Measurements from ENCODE around the gene NACAD.
"Not testable (repeated sequence)": the region's sequence is repeated elsewhere in the genome, so short reads cannot be mapped to it uniquely, and the experiment has no call there.

The NACAD gene

DNA sequence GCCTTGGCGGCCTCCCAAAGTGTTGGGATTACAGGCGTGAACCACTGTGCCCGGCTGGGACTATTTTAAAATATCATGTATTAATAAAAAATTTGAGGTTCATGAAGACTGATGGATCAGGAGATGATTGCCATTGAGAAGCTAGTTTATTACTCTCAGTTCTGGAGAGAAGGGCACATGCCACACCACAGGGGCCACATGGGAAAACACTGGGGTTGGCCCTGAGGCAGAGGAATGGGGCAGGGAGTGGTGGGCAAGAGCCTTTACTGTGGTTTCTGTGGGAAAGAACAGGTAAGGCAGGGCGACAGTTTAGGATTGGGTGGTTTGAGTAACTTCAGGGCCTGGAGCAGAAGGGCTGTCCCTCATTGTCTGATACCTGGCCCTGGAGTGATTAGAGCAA, 29.5 kb upstream of the NACAD start:
- FAIRE-seq (no peak), DNase-seq (ENCODE audit: insufficient read length, low spot score) (no peak)

DNA sequence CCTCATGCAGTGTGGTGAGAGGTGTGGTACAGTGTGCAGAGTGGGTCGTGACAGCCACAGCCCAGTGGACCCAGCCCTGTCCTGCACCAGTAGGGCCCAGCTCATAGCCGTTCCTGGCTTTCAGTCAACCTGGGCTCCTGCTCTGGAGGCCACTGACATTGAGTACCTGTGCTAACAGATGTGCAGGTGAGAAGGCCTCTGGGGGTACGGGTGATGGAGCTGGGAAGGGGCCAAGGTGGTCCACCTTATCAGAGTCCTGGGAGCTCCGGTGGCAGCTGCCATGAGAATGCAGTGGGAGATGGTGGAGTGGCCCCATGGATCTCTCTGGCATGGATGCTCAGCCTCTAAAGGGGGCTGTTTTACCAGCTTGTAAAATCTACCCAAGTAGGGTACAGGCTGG, 28.8 kb upstream of the NACAD start:
- no peak for DNase-seq (ENCODE audit: insufficient read length, low spot score)
- FAIRE-seq: no peak

DNA sequence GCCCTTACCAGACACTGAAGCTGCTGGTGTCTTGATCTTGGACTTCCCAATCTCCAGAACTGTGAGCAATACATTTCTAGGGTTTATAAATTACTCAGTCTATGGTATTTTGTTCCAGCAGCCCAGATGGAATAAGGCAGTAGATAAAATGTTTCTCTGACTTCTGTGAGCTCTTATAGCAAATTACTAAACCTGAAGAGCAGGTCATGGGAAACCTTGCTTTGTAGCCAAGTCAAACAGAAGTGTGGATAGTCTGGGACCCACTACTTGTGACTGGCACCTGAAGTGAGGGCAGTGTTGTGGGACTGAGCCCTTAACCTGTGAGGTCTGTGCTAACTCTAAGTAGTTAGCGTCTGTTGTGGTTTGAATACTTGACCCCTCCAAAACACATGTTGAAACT, 27.3 kb upstream of the NACAD start:
- DNase-seq (ENCODE audit: insufficient read length, low spot score): no peak
- no peak for FAIRE-seq

DNA sequence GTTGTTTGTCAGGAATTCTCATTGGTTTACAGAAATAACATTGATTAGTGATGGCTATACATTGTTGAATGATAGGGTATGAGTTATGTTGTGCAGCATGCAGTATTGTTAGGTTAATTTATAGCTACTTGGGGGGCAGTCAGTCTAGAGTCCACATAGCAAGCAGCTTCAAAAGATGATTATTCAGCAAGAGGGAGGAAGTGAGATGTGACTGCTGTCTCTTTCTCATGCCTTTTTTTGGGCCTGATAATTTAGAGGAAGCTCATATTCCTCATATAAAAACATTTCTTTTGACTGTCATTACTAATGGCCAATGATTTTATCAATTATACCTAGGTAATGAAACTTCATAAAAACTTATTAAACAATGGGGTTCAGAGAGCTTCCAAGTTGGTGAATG, 26.2 kb upstream of the NACAD start:
- FAIRE-seq (no peak), DNase-seq (ENCODE audit: insufficient read length, low spot score) (no peak)

DNA sequence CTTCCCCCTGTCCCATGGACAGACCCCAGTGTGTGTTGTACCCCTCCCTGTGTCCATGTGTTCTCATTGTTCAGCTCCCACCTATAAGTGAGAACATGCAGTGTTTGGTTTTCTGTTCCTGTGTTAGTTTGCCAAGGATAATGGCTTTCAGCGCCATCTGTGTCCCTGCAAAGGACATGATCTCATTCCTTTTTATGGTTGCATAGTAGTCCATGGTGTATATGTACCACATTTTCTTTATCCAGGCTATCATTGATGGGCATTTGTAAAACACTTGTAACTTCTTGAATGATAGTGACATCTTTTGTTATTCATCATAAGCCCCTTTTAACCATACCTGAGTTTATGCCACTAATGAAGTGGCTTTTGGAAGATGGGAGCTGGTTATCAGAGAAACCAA, 25.5 kb upstream of the NACAD start:
- not testable (repeated sequence) for FAIRE-seq

DNA sequence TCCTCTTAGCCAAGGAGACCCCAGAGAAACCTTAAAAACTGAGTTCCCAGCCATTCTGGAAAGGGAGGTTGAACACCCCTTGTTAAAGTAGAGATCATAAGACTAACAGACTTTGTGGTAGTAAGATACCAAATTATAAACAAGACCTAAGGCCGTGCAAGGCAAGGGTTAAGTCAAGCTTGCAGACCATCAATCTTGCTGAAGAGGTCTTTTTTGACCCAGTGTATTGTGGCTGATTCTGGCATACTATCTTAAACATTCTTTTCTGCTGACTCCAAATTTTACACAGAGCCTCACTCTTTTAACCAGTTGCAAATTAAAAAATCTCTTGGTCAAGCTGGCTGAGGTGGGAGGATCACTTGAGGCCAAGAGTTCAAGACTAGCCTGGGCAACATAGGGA, 23.9 kb upstream of the NACAD start:
- DNase-seq (ENCODE audit: insufficient read length, low spot score) (no peak), FAIRE-seq (no peak)

More for the DNA sequence above, 25.5 kb upstream of the NACAD start:
- not testable (repeated sequence) for DNase-seq (ENCODE audit: insufficient read length, low spot score)

DNA sequence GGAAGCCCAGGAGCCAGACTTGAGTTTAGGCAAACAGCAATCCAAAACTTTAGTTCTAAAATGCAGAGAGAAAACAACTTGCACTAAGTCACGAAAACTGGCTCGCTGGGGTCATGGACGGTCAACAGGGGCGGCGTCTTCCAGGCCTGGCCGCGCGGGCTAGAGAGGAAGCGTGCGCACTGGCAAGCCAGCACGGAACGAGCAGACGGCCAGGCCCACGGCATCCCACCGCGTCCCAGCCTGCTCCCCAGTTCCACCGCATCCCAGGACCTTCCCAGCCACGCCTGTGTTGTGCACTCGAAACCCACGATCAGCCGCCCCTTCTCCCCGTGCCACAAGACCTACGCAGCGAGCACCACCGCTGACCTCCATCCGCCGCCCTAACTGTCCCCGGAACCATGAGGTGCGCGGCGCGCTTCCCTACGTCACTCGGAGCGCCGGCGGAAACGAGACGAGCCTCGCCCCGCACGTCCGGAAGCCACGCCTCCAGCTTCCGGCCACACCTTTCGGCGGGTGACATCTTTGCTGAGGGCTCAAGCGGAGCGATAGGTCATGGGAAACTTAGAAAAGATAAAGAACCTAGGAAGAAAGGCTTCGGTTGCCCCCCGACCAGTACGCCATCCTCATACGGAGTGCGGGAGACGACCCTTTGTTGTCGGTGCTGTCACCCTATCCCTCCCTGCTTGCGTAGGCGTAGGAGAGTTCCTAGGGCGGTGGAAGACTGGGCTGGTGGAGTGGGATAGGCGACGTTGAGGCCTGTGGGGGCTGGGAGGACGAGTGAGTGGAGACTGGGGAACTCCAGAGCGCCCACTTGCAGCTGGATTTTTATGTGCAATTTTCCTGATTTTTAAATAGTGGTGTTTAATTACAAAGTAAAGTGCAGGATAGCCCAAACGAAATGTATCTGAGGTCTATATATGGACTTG, 22.8 kb upstream of the NACAD start, which contains the start of gene TBRG4:
Gene TBRG4, minus strand, starts transcription at position 400 of the 926 bp plus-strand sequence. CDS start 2,460 bp downstream, outside the sequence.
- DNase-seq (ENCODE audit: insufficient read length, low spot score) (peak; percentile 95), FAIRE-seq (peak; percentile 95)

DNA sequence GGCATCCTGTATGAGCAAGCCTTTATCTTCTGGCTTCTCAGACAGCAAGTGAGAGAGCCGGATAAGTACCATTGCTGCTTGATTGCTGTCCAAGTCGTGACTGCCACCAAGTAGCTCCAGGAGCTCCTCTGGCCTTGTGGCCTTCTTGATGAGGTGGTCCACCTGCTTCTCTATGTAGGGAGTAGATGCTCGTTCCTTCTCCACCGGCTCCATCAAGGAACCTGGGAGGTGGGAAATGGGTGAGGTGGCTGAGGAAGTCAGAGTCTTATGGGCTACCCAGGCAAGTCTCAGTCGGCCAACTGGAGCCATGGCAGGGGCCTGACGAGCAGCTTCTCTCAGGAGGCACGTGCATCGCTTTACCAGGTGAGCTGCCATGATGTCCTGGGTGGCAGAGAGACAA, 20.1 kb upstream of the NACAD start:
- FAIRE-seq (no peak), DNase-seq (ENCODE audit: insufficient read length, low spot score) (no peak)

DNA sequence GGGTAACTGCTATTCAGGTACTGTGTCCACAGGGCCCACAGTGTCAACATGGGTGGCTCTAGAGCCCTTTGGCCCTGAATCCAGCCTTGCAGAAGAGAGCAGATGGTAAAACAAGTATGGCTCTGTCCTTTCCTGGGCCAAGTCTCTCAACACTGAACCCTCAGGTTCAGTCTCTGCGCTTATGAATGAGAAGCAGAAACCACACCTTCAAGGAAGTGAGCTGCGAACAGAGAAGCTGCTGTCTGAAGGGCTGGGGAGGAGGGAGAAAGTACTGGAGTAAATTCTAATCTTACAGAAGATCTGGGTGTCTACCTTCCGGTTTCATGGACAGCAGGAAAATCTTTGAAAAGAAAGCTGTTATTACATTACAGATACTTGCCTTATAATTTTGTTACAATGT, 18.6 kb upstream of the NACAD start:
- DNase-seq (ENCODE audit: insufficient read length, low spot score) (no peak), FAIRE-seq (no peak)

DNA sequence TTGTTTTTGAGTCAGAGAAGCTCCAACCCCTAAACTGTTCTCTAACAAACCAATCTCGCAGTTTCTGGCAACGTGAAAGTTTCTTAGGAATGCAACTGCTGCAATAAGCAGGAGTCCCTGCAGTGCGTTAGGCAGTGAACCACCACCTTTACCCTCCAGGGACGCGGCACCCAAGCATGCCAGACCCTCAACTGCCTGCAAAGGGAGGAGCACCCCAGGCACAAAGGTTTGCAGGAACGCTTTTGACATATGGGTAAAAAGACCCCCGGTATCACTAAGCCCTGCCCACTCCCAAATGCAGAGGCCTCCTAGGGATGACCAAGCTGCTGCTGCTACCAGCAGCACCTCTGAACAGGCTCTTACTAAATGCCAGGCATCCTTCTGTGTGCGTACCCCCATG, 18.1 kb upstream of the NACAD start:
- DNase-seq (ENCODE audit: insufficient read length, low spot score): no peak
- no peak for FAIRE-seq

DNA sequence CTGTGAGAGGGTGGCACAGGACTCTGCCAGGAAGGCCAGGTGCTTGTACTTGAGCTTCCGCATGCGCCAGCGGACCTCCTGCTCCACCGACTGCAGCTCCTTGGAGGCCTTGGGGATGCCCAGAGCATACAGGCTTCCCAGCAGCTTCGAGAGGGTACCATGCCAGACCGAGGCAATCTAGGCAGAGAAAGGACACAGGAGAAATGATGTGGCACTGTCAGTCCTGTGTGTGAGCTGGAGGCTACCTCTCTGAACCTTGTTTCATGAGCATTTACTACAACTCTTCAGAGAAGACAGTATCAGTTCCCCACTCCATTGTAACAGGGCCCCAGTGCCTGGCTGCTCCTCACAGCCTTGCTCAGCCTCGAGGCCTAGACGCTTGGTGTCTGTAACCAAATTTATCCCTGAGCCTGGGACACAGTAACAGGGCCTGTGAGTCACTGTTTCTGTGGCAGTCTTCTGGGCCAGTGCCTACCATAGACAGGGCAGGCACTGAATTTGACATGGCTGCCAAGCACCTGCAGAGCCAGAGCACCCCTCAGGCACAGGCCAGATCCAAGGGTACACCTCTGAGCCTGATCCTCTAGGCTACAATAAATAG, 16.9 kb upstream of the NACAD start:
- FAIRE-seq (no peak), DNase-seq (ENCODE audit: insufficient read length, low spot score) (no peak)

DNA sequence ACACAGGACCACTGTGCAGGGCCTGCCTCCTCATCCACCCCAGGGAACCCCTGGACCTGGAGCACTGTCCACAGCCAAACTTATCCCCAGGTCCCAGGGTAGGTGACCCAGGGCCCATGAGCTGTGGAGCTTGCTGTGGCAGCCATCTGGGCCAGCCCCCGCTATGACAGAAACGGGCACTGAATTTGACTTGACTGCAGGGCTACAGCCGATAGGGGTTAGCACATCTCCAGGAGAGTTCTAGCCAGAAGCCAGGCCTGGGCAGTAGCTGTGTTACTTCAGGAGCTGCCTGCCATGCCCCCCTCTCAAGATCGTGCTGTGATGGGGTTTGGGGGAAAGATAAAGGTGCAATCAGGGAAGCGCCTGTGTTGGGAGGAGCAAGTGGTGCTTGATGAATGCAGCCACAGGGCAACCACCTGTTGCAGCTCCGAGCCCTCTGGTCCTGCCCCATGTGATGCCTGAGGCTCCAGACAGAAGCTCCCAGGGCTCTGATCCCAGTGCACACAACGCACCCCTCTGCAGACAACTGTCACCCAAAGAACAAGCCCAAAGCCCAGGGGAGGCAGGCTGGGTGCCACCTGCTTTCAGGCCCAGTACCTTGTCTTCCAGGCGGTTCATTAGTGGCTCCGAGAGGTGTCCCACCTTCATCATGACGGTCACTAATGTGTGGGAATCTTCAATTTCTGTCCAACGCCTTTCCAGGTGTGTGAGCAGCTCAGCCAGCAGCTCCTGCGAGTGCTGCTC, 16.2 kb upstream of the NACAD start:
- FAIRE-seq: no peak
- DNase-seq (ENCODE audit: insufficient read length, low spot score): no peak

DNA sequence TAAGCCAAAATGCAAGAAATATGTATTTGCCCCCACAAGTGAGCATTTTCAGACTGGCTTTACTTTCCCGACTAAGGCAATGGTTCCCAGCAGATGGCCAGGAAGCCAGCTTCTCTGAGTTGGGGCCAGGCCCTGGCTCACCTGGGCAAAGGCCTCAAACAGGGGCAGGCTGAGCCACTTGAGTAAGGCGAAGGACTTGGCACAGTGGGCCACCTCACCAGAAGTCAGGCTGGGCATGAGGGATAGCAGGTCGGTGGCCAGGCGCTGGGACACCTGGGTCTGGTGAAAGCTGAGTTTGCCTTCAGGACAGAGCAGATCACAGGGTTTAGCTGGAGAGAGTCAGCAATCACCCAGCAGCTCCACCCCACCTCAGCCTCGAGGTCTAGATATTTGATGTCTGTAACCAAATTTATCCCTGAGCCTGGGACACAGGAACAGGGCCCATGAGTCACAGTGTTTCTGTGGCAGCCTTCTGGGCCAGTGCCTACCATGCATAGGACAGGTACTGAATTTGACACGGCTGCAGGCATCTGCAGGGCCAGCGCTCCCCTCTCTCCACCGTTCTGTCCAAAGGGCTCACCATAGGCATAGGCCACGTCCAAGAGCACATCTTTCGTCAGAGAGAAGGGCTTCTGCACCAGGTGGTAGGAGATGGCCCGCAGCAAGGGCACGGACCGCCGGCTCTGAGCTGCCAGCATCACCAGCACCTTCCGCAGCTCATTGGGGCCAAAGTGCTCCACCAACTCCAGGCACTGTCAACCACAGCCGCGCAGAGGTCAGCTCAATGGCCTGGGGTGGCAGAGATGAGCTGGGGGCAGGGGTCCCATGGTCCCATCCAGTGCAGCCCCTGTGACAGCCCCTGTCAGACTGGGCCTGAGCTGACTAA, 15.4 kb upstream of the NACAD start:
- FAIRE-seq (no peak), DNase-seq (ENCODE audit: insufficient read length, low spot score) (no peak)

DNA sequence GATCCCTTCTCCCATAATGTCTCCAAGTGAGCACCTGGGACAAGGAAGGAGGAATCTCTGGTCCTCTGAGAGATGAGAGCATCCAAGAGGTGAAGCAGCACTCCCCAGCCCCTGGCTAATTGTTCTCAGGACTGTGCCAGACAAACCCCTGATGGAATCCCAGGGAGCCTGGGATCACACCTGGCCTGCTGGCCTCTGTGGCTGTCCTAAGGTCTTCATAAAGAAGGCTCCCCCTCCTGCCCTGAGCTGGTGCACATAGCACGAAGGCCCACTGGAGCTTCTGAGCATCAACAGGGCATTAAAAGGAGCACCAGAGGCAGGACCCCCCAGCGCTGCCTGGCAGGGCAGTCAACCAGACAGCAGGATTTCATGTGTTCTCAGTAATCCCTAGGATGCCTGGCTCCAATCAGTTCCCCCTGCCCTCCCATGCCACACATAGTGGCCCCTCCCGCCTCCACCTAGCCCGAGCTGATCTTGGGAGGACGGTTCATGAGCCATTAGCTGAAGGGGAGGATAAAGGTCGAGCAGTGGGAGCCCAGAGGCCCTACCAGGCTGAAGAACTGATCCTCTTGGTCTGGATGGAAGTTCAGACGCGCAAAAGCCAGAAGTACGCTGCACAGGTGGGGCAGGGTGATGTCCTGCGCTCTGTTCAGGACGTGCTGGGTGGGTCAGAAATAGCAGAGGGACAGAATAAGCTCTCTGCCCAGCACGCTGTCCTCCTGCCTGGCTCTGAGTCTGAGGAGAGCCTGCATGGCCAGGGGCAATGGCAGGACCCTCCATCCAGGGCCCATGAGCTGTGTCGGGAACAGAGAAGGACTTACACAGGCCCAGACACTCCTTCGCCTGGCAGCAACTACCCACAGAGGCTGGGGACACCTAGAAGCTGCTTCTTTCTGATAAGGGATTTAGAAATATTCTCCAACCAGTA, 14.3 kb upstream of the NACAD start:
- no peak for FAIRE-seq
- DNase-seq (ENCODE audit: insufficient read length, low spot score): no peak

DNA sequence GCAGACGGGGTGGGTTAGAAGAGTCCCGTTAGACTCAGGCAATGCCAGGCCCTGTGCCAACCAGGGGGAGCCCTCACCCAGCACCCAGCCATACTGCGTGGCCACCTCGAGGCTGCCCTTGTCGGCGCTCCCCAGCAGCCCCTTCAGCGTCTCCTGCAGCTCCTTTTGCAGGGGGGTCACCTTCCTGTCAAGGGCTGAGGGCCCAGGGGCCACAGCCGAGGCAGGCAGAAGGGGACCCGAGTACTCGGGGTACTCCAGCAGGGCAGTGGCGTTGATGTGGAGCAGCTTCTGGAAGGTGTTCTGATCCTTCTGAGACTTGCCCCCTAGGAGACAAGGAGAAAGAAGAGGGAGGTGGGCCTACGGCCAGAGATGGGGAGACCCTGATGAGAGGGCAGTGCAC, 13.0 kb upstream of the NACAD start:
- no peak for DNase-seq (ENCODE audit: insufficient read length, low spot score)
- FAIRE-seq: no peak

DNA sequence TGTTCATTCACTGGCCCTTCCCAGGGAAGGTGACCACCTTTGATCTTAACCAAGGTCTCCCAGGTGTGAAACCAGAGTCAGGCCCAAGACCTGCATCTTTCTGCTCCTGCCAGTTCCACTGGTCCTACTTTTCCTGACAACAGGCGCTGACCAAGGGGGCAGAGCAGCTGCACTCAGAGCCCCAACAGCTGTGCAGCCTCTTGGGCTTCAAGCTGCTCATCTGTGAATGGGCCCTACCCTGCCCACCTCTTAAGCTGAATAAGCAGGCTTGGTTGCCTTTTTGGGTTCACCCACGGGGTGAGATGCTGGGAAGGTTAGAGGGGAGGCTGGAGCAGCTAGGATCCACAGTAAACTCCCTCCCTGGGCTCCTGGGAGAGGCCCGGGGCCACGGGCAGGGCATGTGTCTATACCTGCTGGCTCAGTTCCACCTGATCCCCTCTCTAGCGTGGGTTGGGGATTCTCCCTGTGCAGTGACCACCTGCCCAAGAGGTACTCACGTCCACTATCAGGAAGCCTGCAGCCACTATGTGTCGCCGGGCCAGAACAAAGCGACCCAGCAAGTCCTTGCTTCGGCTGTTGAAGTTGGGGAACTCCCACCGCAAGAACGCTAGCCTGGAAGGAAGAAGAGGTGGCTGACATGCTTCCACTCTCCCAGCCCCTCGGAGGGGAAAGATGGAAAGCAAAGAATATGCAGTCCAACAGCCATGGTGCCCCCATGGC, 12.2 kb upstream of the NACAD start:
- DNase-seq (ENCODE audit: insufficient read length, low spot score): no peak
- no peak for FAIRE-seq

DNA sequence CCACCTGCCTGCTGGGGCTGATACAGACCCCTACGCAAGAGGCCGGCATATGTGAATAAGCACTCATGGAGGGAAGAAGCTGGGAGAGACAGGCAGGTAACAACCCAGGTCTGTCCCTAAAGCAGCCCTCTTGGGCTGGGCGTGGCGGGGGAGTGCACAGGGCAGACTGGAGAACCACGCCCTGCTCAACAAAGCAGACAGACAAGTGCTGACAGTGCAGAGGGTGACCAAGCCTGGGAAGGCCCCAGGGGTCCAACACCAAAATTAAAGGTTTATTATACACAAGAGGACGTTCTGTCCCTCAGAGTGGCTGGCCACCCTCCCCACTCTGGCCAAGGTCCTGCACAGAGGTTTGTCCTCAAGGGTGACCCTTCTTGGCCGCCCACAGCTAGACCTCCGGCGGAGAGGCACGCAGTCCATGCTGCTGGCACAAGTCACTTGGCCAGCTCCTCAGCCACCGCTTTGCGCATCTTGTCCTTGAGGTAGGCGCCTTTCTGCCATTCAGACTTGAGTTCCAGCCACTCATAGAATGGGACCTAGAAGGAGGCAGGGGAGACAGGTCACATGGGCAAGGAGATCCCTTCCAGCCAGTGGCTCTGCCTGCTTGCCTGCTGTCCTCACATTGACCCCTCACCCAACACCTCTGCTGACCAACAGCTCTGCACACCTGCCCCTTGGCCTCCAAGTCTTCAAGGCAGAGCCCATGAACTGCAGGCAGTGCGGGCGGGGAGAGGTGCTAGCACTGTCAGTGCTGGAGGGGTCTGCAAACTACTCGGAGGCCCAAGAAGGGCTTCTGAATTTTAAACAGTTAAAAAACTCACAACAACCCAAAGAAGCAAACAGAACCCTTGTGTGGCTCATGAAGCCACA, 11.4 kb upstream of the NACAD start:
- no peak for FAIRE-seq

More for the DNA sequence above, 11.4 kb upstream of the NACAD start:
- no peak for DNase-seq (ENCODE audit: insufficient read length, low spot score)
